Adrenal gland (tissue), 5 donors: ENCODE data around the gene ADIPOR1.

ENCODE experiments used
- POLR2A ChIP-seq, 2 donors: fragments of 450-650 bp; IDR thresholded peaks; one replicate each; pipeline ENCODE4 v1.6.1; 2017; ENCODE audit warnings: antibody characterized with exemption in 2 of 2, mild to moderate bottlenecking in 2 of 2, moderate library complexity in 1 of 2
- TF ChIP-seq, protein P1 (sequence below), 6 experiments: fragments of 450-650 bp in 4 of 6; fragments of 200-600 bp in 2 of 6; sonication (generic) in 1 of 6; IDR thresholded peaks; 1 replicate in 5 of 6; 2 replicates in 1 of 6; pipeline versions ENCODE4 v1.5.1 to v1.8.0; 2016 to 2021; ENCODE audit warnings: antibody characterized with exemption in 6 of 6, mild to moderate bottlenecking in 2 of 6, moderate library complexity in 1 of 6
- donor health status: DM: no; HTN: no; CAD: no.

DNA sequence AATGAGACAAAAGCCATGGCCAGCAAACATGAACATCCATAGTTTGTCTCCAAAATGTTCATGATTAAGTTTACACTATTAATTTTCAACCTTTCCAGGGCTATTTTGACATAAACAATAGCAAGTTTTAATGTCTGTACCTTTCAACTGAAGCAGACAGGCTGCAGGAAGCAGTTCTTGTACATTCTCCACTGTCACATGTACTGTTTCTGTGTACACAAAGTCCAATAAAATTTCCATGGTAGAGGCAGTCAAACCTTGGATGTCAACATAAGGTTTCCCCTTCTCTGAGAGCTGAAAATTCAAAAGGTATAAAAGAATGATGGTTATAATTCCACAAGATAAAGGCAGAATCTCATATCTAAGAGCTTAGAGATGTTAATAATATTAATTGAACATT, 38.5 kb downstream of the ADIPOR1 start:
- no peak for TF ChIP-seq POLR2A (IDR thresholded peaks at IDR 0.05)
- TF ChIP-seq, protein P1, sequence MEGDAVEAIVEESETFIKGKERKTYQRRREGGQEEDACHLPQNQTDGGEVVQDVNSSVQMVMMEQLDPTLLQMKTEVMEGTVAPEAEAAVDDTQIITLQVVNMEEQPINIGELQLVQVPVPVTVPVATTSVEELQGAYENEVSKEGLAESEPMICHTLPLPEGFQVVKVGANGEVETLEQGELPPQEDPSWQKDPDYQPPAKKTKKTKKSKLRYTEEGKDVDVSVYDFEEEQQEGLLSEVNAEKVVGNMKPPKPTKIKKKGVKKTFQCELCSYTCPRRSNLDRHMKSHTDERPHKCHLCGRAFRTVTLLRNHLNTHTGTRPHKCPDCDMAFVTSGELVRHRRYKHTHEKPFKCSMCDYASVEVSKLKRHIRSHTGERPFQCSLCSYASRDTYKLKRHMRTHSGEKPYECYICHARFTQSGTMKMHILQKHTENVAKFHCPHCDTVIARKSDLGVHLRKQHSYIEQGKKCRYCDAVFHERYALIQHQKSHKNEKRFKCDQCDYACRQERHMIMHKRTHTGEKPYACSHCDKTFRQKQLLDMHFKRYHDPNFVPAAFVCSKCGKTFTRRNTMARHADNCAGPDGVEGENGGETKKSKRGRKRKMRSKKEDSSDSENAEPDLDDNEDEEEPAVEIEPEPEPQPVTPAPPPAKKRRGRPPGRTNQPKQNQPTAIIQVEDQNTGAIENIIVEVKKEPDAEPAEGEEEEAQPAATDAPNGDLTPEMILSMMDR (IDR thresholded peaks at IDR 0.05) = no peak
